NT2/D1 (cell line): ENCODE data around the gene GPR108.

Experiments
- SUZ12 ChIP-seq: IDR thresholded peaks from 2 replicates; pipeline ENCODE4 v1.6.1; 2011; ENCODE audit not compliant: insufficient read length, insufficient read depth; ENCODE audit errors: extremely low read depth
- YY1 ChIP-seq: IDR thresholded peaks from 2 replicates; pipeline ENCODE4 v1.6.1; 2011; ENCODE audit not compliant: insufficient read length, insufficient read depth
- ZNF274 ChIP-seq: IDR thresholded peaks from 2 replicates; pipeline ENCODE4 v1.6.1; 2011; ENCODE audit warnings: mild to moderate bottlenecking, low read depth, low read length

DNA sequence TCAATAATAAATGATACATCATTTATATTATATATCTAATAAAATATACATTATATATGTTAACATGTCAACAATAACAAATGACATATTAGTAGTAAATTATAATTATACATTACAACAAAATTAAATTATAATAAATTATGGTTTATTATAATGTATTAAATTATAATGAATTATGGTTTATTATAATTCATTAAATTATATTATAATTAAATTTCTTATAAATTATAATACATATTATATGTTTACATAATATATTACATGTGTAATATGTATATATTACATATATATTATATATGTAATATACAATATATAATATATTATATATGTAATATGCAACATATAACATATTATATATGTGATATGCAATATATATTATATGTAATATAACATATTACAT is 37.4 kb downstream of the GPR108 start:
- TF ChIP-seq ZNF274 (no peak), YY1 (no peak), SUZ12 (no peak)
